Lung (tissue), 16 donors: ENCODE results near the gene ALCAM. TPM values are rescaled to one million over a fixed set of nuclear protein-coding genes. Genes with fewer than 3 reads are reported as not detected.

Experiments
- ATAC-seq: fragments of 200-7000 bp; cut with Tn5 transposase; one replicate; pipeline ENCODE4 v1.9.1; 2020; ENCODE audit warnings: moderate number of reproducible peaks; ENCODE audit not compliant: insufficient read depth, low FRiP score
- DNase-seq, 3 donors: peaks; one replicate each; pipeline ENCODE4 v3.0.0-alpha.2; 2013 to 2017
- H3K27ac ChIP-seq, 2 donors: one replicate each; pipeline ENCODE4 v1.5.1; 2013; ENCODE audit warnings: mild to moderate bottlenecking in 2 of 2, moderate library complexity in 2 of 2, control low read depth in 1 of 2, inconsistent platforms in 1 of 2, low read depth in 1 of 2, low read length in 1 of 2
- H3K27me3 ChIP-seq, 3 donors: one replicate each; pipeline ENCODE4 v1.5.1; 2013; ENCODE audit warnings: low read length in 2 of 3; ENCODE audit not compliant: control insufficient read depth in 3 of 3, insufficient read depth in 3 of 3
- H3K36me3 ChIP-seq, 4 donors: one replicate each; pipeline ENCODE4 v1.5.1; 2013; ENCODE audit warnings: low read length in 4 of 4, mild to moderate bottlenecking in 1 of 4, moderate library complexity in 1 of 4; ENCODE audit not compliant: control insufficient read depth in 4 of 4, insufficient read depth in 4 of 4
- H3K4me1 ChIP-seq, 5 donors: one replicate each; pipeline ENCODE4 v1.5.1; 2013; ENCODE audit warnings: low read length in 5 of 5, mild to moderate bottlenecking in 2 of 5, moderate library complexity in 1 of 5; ENCODE audit not compliant: control insufficient read depth in 5 of 5, insufficient read depth in 5 of 5
- H3K4me3 ChIP-seq: one replicate; pipeline ENCODE4 v1.5.1; 2013; ENCODE audit warnings: mild to moderate bottlenecking, control low read depth, moderate library complexity
- H3K9ac ChIP-seq, 2 donors: one replicate each; pipeline ENCODE4 v1.5.1; 2013; ENCODE audit warnings: low read length in 2 of 2, control low read depth in 1 of 2; ENCODE audit not compliant: insufficient read depth in 1 of 2
- H3K9me3 ChIP-seq, 4 donors: one replicate each; pipeline ENCODE4 v1.5.1; 2013; ENCODE audit warnings: low read length in 3 of 4, mild to moderate bottlenecking in 1 of 4, moderate library complexity in 1 of 4; ENCODE audit not compliant: control insufficient read depth in 4 of 4, insufficient read depth in 3 of 4
- CTCF ChIP-seq: IDR thresholded peaks from 2 replicates; pipeline ENCODE4 v1.5.1; 2012; ENCODE audit warnings: mild to moderate bottlenecking; ENCODE audit errors: control extremely low read depth, extremely low read depth
- WGBS, 2 donors: extraction: QIAGEN DNeasy Blood & Tissue Kit; methylation state at CpG; one replicate each; pipeline ENCODE4 v1.1.7; 2013; 5-methylcytosine and 5-hydroxymethylcytosine counted together
- long read RNA-seq, 5 donors: transcript quantifications; one replicate each; lab custom pipeline, GENCODE V29; 2026
- polyA plus RNA-seq, 2 donors: library from polyadenylated mRNA; stranded (reverse); fragments of 200-250 nt; gene quantifications; one replicate each; pipeline ENCODE4 v1.2.1, GENCODE V29; 2013
- total RNA-seq, 2 donors: library from RNA; depleted of rRNA in 1 of 2; stranded (reverse); fragments of >200 nt in 1 of 2; gene quantifications; one replicate each; pipeline ENCODE4 v1.2.1, GENCODE V29; 2014 to 2021
- donor health status: control.
- donor health status: control.
- donor health status: Bipolar disorder and iron deficiency.
- donor health status: healthy.
- donor health status: DM: yes; HTN: yes; CAD: no.

The ALCAM gene
- 100 to 1,000 TPM; 147 to 252 TPM for total RNA-seq
- 10 to 100 TPM; 55.9 to 72.1 TPM for polyA plus RNA-seq
- long read RNA-seq, donor 1, full-length matches to known transcripts = 21 of 26 reads
- long read RNA-seq, donor 1, partial matches to known transcripts = 5 of 26 reads
- long read RNA-seq, donor 1, other reads (novel, unspliced or antisense) = 0 of 26 reads
- long read RNA-seq, donor 2, full-length matches to known transcripts = 9 of 18 reads
- long read RNA-seq, donor 2, partial matches to known transcripts = 9 of 18 reads
- long read RNA-seq, donor 2, other reads (novel, unspliced or antisense) = 0 of 18 reads
- long read RNA-seq, donor 3, full-length matches to known transcripts = 8 of 13 reads
- long read RNA-seq, donor 3, partial matches to known transcripts = 5 of 13 reads
- long read RNA-seq, donor 3, other reads (novel, unspliced or antisense) = 0 of 13 reads
- long read RNA-seq, donor 4, partial matches to known transcripts = 5 of 9 reads
- long read RNA-seq, donor 4, other reads (novel, unspliced or antisense) = 0 of 9 reads
- long read RNA-seq, donor 5, full-length matches to known transcripts = 20 of 36 reads
- long read RNA-seq, donor 5, partial matches to known transcripts = 16 of 36 reads
- long read RNA-seq, donor 5, other reads (novel, unspliced or antisense) = 0 of 36 reads

GRCh38 chr3:105366326-105367062, at the start of gene ALCAM:
TSS of gene ALCAM (plus strand) at chr3:105366909.
- H3K36me3 ChIP-seq = no peaks in the 10 kb centered on the region
- 0 to 1% methylated on average over 42 to 48 of the region's 48 CpGs for WGBS, 2 donors
- peak within 1 kb of the TSS; percentile 75 for H3K4me3 ChIP-seq
- peak; percentile 89 for ATAC-seq
- peak within 1 kb of the TSS; percentile 49 to 83 for H3K9ac ChIP-seq
- peak; percentile 93 to 96 (median 95) for DNase-seq
- peaks cover 0 to 3% (median 0%) of the 10 kb centered on the region in 3 donors for H3K27me3 ChIP-seq
- H3K27ac ChIP-seq = peak within 1 kb of the TSS in 1 of 2 donors; percentile 97
- peak; percentile 55 for TF ChIP-seq CTCF
- no peaks in the 10 kb centered on the region for H3K9me3 ChIP-seq
- H3K4me1 ChIP-seq = peaks cover 0 to 29% (median 4%) of the 10 kb centered on the region in 5 donors

GRCh38 chr3:105317841-105318240, 48.9 kb upstream of the ALCAM start:
- Histone ChIP-seq H3K4me1 (no peaks in the 10 kb centered on the region), H3K9me3 (no peaks in the 10 kb centered on the region), H3K9ac (no peak overlapping the region), H3K36me3 (no peaks in the 10 kb centered on the region), H3K27me3 (no peaks in the 10 kb centered on the region), H3K27ac (no peak overlapping the region), H3K4me3 (no peak overlapping the region)
- 13 to 46% methylated on average over 1 of the region's 1 CpG for WGBS, 2 donors
- DNase-seq (no peak), ATAC-seq (no peak)
- no peak for TF ChIP-seq CTCF

GRCh38 chr3:105322570-105323273, 44.0 kb upstream of the ALCAM start:
- no peaks in the 10 kb centered on the region for H3K27me3 ChIP-seq
- no peak for DNase-seq
- no peak overlapping the region for H3K27ac ChIP-seq
- 87 to 93% methylated on average over 3 of the region's 3 CpGs for WGBS, 2 donors
- no peak for TF ChIP-seq CTCF
- peaks cover 0 to 4% (median 0%) of the 10 kb centered on the region in 4 donors for H3K9me3 ChIP-seq
- H3K4me3 ChIP-seq = no peak overlapping the region
- no peaks in the 10 kb centered on the region for H3K36me3 ChIP-seq
- H3K4me1 ChIP-seq = no peaks in the 10 kb centered on the region
- ATAC-seq = no peak
- H3K9ac ChIP-seq = no peak overlapping the region
